WTC11 (cell line): Measurements from ENCODE around the gene PITPNM1. TPM values are rescaled to one million over a fixed set of nuclear protein-coding genes. Genes with fewer than 3 reads are reported as not detected.

Experiments used
- ATAC-seq: fragments of 200-7000 bp; cut with Tn5 transposase; 2 replicates; pipeline ENCODE4 v1.10.0; 2021; ENCODE audit warnings: mild to moderate bottlenecking, moderate library complexity
- CTCF ChIA-PET: fragments of 300-600 bp; sonication (Branson Sonifier 250); formaldehyde crosslinking; loops from one replicate; lab custom pipeline; 2021; ENCODE audit warnings: antibody characterized with exemption; lab: Charles Lee
- POLR2A ChIA-PET: fragments of 350-600 bp; sonication (Branson Sonifier 250); formaldehyde crosslinking; loops from one replicate; lab custom pipeline; 2021; ENCODE audit warnings: antibody characterized with exemption; lab: Charles Lee
- DNase-seq: peaks from one replicate; pipeline ENCODE4 v3.0.0; 2021; ENCODE audit warnings: low spot score
- H3K27ac Mint-ChIP-seq: 2 replicates; pipeline ENCODE4 v1.8.0; 2021; ENCODE audit warnings: mixed read lengths
- H3K27me3 Mint-ChIP-seq: 2 replicates; pipeline ENCODE4 v1.8.0; 2021; ENCODE audit warnings: low read depth, mild to moderate bottlenecking, moderate library complexity, mixed read lengths
- H3K36me3 Mint-ChIP-seq: 2 replicates; pipeline ENCODE4 v1.8.0; 2021; ENCODE audit warnings: mixed read lengths
- H3K4me1 Mint-ChIP-seq: 2 replicates; pipeline ENCODE4 v1.8.0; 2022; ENCODE audit warnings: mixed read lengths
- H3K4me3 Mint-ChIP-seq: 2 replicates; pipeline ENCODE4 v1.8.0; 2021; ENCODE audit warnings: mild to moderate bottlenecking, moderate library complexity, mixed read lengths
- H3K9me3 Mint-ChIP-seq: 2 replicates; pipeline ENCODE4 v1.8.0; 2021; ENCODE audit warnings: mixed read lengths
- AFF4 ChIP-seq: sonication (generic); formaldehyde crosslinking; IDR thresholded peaks from 2 replicates; pipeline ENCODE4 v1.8.1; 2023; ENCODE audit warnings: mild to moderate bottlenecking, missing genetic modification reagents, borderline replicate concordance
- ATF1 ChIP-seq: sonication (generic); formaldehyde crosslinking; IDR thresholded peaks from 2 replicates; pipeline ENCODE4 v1.8.1; 2023; ENCODE audit warnings: mild to moderate bottlenecking, moderate library complexity, missing genetic modification reagents
- CBFB ChIP-seq: sonication (generic); formaldehyde crosslinking; IDR thresholded peaks from 2 replicates; pipeline ENCODE4 v1.8.1; 2022; ENCODE audit warnings: mild to moderate bottlenecking, low read depth, missing genetic modification reagents
- CDX4 ChIP-seq: fragments of 250-450 bp; sonication (Bioruptor Pico); IDR thresholded peaks from 2 replicates; pipeline ENCODE4 v1.9.0; 2021; ENCODE audit warnings: moderate library complexity, mild to moderate bottlenecking, inconsistent platforms, borderline replicate concordance
- CTCF ChIP-seq: fragments of 200-600 bp; IDR thresholded peaks from 2 replicates; pipeline ENCODE4 v1.8.0; 2022; ENCODE audit warnings: antibody characterized with exemption
- E2F4 ChIP-seq: sonication (generic); formaldehyde crosslinking; IDR thresholded peaks from 2 replicates; pipeline ENCODE4 v1.8.1; 2022; ENCODE audit warnings: low read depth, mild to moderate bottlenecking, moderate library complexity, missing genetic modification reagents, borderline replicate concordance
- FOXP4 ChIP-seq: sonication (generic); formaldehyde crosslinking; IDR thresholded peaks from 2 replicates; pipeline ENCODE4 v1.8.0; 2022; ENCODE audit warnings: mild to moderate bottlenecking, missing genetic modification reagents
- JAZF1 ChIP-seq: fragments of 250-450 bp; sonication (Bioruptor Pico); IDR thresholded peaks from 2 replicates; pipeline ENCODE4 v1.9.0; 2021; ENCODE audit warnings: moderate library complexity, mild to moderate bottlenecking, inconsistent platforms
- KAT7 ChIP-seq: sonication (generic); formaldehyde crosslinking; IDR thresholded peaks from 2 replicates; pipeline ENCODE4 v1.8.1; 2023; ENCODE audit warnings: missing genetic modification reagents, mild to moderate bottlenecking, borderline replicate concordance
- NFATC4 ChIP-seq: fragments of 250-450 bp; sonication (Bioruptor Pico); IDR thresholded peaks from 2 replicates; pipeline ENCODE4 v1.9.0; 2021; ENCODE audit warnings: mild to moderate bottlenecking
- NR1H2 ChIP-seq: sonication (generic); formaldehyde crosslinking; IDR thresholded peaks from 2 replicates; pipeline ENCODE4 v1.9.0; 2021; ENCODE audit warnings: mild to moderate bottlenecking, moderate library complexity, missing genetic modification reagents
- SMAD3 ChIP-seq: sonication (generic); formaldehyde crosslinking; IDR thresholded peaks from 2 replicates; pipeline ENCODE4 v1.8.0; 2022; ENCODE audit warnings: missing genetic modification reagents, mild to moderate bottlenecking, borderline replicate concordance
- ZNF263 ChIP-seq: sonication (generic); formaldehyde crosslinking; IDR thresholded peaks from 2 replicates; pipeline ENCODE4 v1.8.1; 2022; ENCODE audit warnings: low read depth, mild to moderate bottlenecking, moderate library complexity, missing genetic modification reagents
- ZNF317 ChIP-seq: sonication (generic); formaldehyde crosslinking; IDR thresholded peaks from 2 replicates; pipeline ENCODE4 v1.8.1; 2023; ENCODE audit warnings: low read depth, mild to moderate bottlenecking, moderate library complexity, missing genetic modification reagents, borderline replicate concordance
- ZNF396 ChIP-seq: fragments of 250-450 bp; sonication (Bioruptor Pico); IDR thresholded peaks from 2 replicates; pipeline ENCODE4 v1.8.0; 2021; ENCODE audit warnings: mild to moderate bottlenecking, moderate library complexity, borderline replicate concordance
- ZNF425 ChIP-seq: fragments of 250-450 bp; sonication (Bioruptor Pico); conservative IDR thresholded peaks from 2 replicates; pipeline ENCODE4 v1.9.0; 2021; ENCODE audit warnings: mild to moderate bottlenecking
- ZSCAN18 ChIP-seq: fragments of 250-450 bp; sonication (Bioruptor Pico); IDR thresholded peaks from 2 replicates; pipeline ENCODE4 v2.1.2; 2022; ENCODE audit warnings: mild to moderate bottlenecking, moderate library complexity
- total RNA-seq: library from RNA; stranded (reverse); gene quantifications from 3 replicates; pipeline ENCODE4 v1.2.3, GENCODE V29; 2021

Gene PITPNM1
- total RNA-seq, 1 experiment from 2014 or later: 55.4 TPM

- no peak for TF ChIP-seq ZNF263 (CRISPR knock-in tag)
Observed at GRCh38 chr11:67456068-67456705, 49.0 kb downstream of the PITPNM1 start (continued).

GRCh38 chr11:67455054-67455453 is 50.1 kb downstream of the PITPNM1 start, which contains the start of gene CABP4:
Gene CABP4 (plus strand): TSS chr11:67455354. CDS start chr11:67455424, 70 bp downstream.
- CTCF ChIA-PET: interaction anchor here (0.5 kb wide), 1 partner anchor 1069 kb away, joined by 3 read pairs; no protein-coding TSS in a partner anchor
- ATAC-seq (no peak), DNase-seq (no peak)
- Mint-ChIP-seq H3K9me3 (no peaks in the 10 kb centered on the region), H3K4me1 (no peaks in the 10 kb centered on the region), H3K4me3 (no peak within 1 kb of the TSS), H3K27ac (no peak within 1 kb of the TSS), H3K27me3 (peaks cover 2% of the 10 kb centered on the region), H3K36me3 (no peaks in the 10 kb centered on the region)
- no peak for TF ChIP-seq ZSCAN18 (CRISPR knock-in tag)
- no peak for TF ChIP-seq AFF4 (CRISPR knock-in tag)
- TF ChIP-seq NR1H2 (CRISPR knock-in tag): no peak
- no peak for TF ChIP-seq CDX4 (CRISPR knock-in tag)
- TF ChIP-seq FOXP4 (CRISPR knock-in tag): no peak
- TF ChIP-seq ATF1 (CRISPR knock-in tag): no peak
- TF ChIP-seq JAZF1 (CRISPR knock-in tag): no peak
- TF ChIP-seq NFATC4: no peak
- no peak for TF ChIP-seq CTCF
- no peak for TF ChIP-seq E2F4 (CRISPR knock-in tag)
- no peak for TF ChIP-seq KAT7 (CRISPR knock-in tag)
- TF ChIP-seq ZNF396 (CRISPR knock-in tag): no peak
- no peak for TF ChIP-seq ZNF425
- no peak for TF ChIP-seq SMAD3 (CRISPR knock-in tag)
- no peak for TF ChIP-seq CBFB
- no peak for TF ChIP-seq ZNF317 (CRISPR knock-in tag)
- POLR2A ChIA-PET: interaction anchor here (0.6 kb wide), 1 partner anchor 63 kb away, joined by 3 read pairs; the partner anchor contains the start of gene RAD9A
